HEK293 (cell line): ENCODE data around the gene TRAM2.

Source experiments
- MEIS1 ChIP-seq: sonication (generic); formaldehyde crosslinking; IDR thresholded peaks from 2 replicates; pipeline ENCODE4 v1.8.1; 2022; ENCODE audit warnings: missing genetic modification reagents, mild to moderate bottlenecking, borderline replicate concordance
- OSR2 ChIP-seq: fragments of 450-650 bp; formaldehyde crosslinking; IDR thresholded peaks from 2 replicates; pipeline ENCODE4 v1.5.1; 2016; ENCODE audit warnings: missing biosample characterization, missing genetic modification characterization
- OVOL3 ChIP-seq: fragments of 450-650 bp; formaldehyde crosslinking; IDR thresholded peaks from 2 replicates; pipeline ENCODE4 v1.5.1; 2016; ENCODE audit warnings: missing biosample characterization, missing genetic modification characterization
- REPIN1 ChIP-seq: fragments of 450-650 bp; formaldehyde crosslinking; IDR thresholded peaks from 2 replicates; pipeline ENCODE4 v1.5.1; 2017; ENCODE audit warnings: missing biosample characterization, missing genetic modification characterization, low read depth
- TCF7L2 ChIP-seq: IDR thresholded peaks from 2 replicates; pipeline ENCODE4 v1.6.1; 2011; ENCODE audit warnings: low read depth, mild to moderate bottlenecking, inconsistent platforms, low read length, moderate library complexity, borderline replicate concordance
- ZFP37 ChIP-seq: fragments of 450-650 bp; formaldehyde crosslinking; IDR thresholded peaks from 2 replicates; pipeline ENCODE4 v1.5.1; 2016; ENCODE audit warnings: missing biosample characterization, missing genetic modification characterization
- ZNF140 ChIP-seq: fragments of 450-650 bp; formaldehyde crosslinking; IDR thresholded peaks from 2 replicates; pipeline ENCODE4 v1.5.1; 2016; ENCODE audit warnings: missing biosample characterization, missing genetic modification characterization
- ZNF19 ChIP-seq: fragments of 450-650 bp; formaldehyde crosslinking; IDR thresholded peaks from 2 replicates; pipeline ENCODE4; 2016; ENCODE audit warnings: missing biosample characterization, missing genetic modification characterization, low read depth
- ZNF211 ChIP-seq: fragments of 450-650 bp; formaldehyde crosslinking; IDR thresholded peaks from 2 replicates; pipeline ENCODE4 v1.5.1; 2016; ENCODE audit warnings: low read depth, missing biosample characterization, missing genetic modification characterization
- ZNF239 ChIP-seq: fragments of 450-650 bp; formaldehyde crosslinking; IDR thresholded peaks from 2 replicates; pipeline ENCODE4 v1.5.1; 2016; ENCODE audit warnings: missing biosample characterization, missing genetic modification characterization
- ZNF248 ChIP-seq: fragments of 450-650 bp; formaldehyde crosslinking; IDR thresholded peaks from 2 replicates; pipeline ENCODE4 v1.5.1; 2017; ENCODE audit warnings: missing biosample characterization, missing genetic modification characterization
- ZNF324 ChIP-seq: fragments of 450-650 bp; formaldehyde crosslinking; IDR thresholded peaks from 2 replicates; pipeline ENCODE4 v1.5.1; 2016; ENCODE audit warnings: missing biosample characterization, missing genetic modification characterization
- ZNF416 ChIP-seq: fragments of 450-650 bp; formaldehyde crosslinking; IDR thresholded peaks from 2 replicates; pipeline ENCODE4 v1.5.1; 2016; ENCODE audit warnings: missing biosample characterization, missing genetic modification characterization
- ZNF514 ChIP-seq: fragments of 450-650 bp; formaldehyde crosslinking; IDR thresholded peaks from 2 replicates; pipeline ENCODE4 v1.5.1; 2016; ENCODE audit warnings: missing biosample characterization, missing genetic modification characterization
- ZNF548 ChIP-seq: fragments of 450-650 bp; formaldehyde crosslinking; IDR thresholded peaks from 2 replicates; pipeline ENCODE4 v1.5.1; 2016; ENCODE audit warnings: missing biosample characterization, missing genetic modification characterization
- ZNF670 ChIP-seq: fragments of 450-650 bp; formaldehyde crosslinking; IDR thresholded peaks from 2 replicates; pipeline ENCODE4 v1.5.1; 2016; ENCODE audit warnings: missing biosample characterization, missing genetic modification characterization, low read depth
- ZNF830 ChIP-seq: fragments of 450-650 bp; IDR thresholded peaks from 2 replicates; pipeline ENCODE4 v1.5.0; 2018; ENCODE audit warnings: missing biosample characterization, missing genetic modification characterization, low read depth, mild to moderate bottlenecking, moderate library complexity
- ZNF837 ChIP-seq: fragments of 450-650 bp; formaldehyde crosslinking; IDR thresholded peaks from 2 replicates; pipeline ENCODE4 v1.5.1; 2016; ENCODE audit warnings: missing biosample characterization, missing genetic modification characterization
- TF ChIP-seq, protein P1 (sequence below): fragments of 450-650 bp; formaldehyde crosslinking; IDR thresholded peaks from 2 replicates; pipeline ENCODE4 v1.5.0; 2017; ENCODE audit warnings: missing biosample characterization, missing genetic modification characterization, borderline replicate concordance
- TF ChIP-seq, protein P2 (sequence below): fragments of 450-650 bp; formaldehyde crosslinking; IDR thresholded peaks from 2 replicates; pipeline ENCODE4 v1.5.1; 2016; ENCODE audit warnings: missing biosample characterization, missing genetic modification characterization
- TF ChIP-seq, protein P3 (sequence below): fragments of 450-650 bp; formaldehyde crosslinking; IDR thresholded peaks from 2 replicates; pipeline ENCODE4 v1.5.1; 2016; ENCODE audit warnings: missing biosample characterization, missing genetic modification characterization
- TF ChIP-seq, protein P4 (sequence below): fragments of 450-650 bp; formaldehyde crosslinking; IDR thresholded peaks from 2 replicates; pipeline ENCODE4 v1.5.1; 2017; ENCODE audit warnings: missing biosample characterization, missing genetic modification characterization
- TF ChIP-seq, protein P5 (sequence below): fragments of 450-650 bp; formaldehyde crosslinking; IDR thresholded peaks from 2 replicates; pipeline ENCODE4 v1.5.1; 2016; ENCODE audit warnings: missing biosample characterization, missing genetic modification characterization
- TF ChIP-seq, protein P6 (sequence below): fragments of 450-650 bp; formaldehyde crosslinking; IDR thresholded peaks from 2 replicates; pipeline ENCODE4 v1.5.1; 2016; ENCODE audit warnings: missing biosample characterization, missing genetic modification characterization
- TF ChIP-seq, protein P7 (sequence below): fragments of 450-650 bp; formaldehyde crosslinking; IDR thresholded peaks from 2 replicates; pipeline ENCODE4 v1.5.1; 2016; ENCODE audit warnings: missing biosample characterization, missing genetic modification characterization
- TF ChIP-seq, protein P8 (sequence below): fragments of 450-650 bp; formaldehyde crosslinking; IDR thresholded peaks from 2 replicates; pipeline ENCODE4 v1.5.1; 2016; ENCODE audit warnings: missing biosample characterization, missing genetic modification characterization, borderline replicate concordance

Gene TRAM2

DNA sequence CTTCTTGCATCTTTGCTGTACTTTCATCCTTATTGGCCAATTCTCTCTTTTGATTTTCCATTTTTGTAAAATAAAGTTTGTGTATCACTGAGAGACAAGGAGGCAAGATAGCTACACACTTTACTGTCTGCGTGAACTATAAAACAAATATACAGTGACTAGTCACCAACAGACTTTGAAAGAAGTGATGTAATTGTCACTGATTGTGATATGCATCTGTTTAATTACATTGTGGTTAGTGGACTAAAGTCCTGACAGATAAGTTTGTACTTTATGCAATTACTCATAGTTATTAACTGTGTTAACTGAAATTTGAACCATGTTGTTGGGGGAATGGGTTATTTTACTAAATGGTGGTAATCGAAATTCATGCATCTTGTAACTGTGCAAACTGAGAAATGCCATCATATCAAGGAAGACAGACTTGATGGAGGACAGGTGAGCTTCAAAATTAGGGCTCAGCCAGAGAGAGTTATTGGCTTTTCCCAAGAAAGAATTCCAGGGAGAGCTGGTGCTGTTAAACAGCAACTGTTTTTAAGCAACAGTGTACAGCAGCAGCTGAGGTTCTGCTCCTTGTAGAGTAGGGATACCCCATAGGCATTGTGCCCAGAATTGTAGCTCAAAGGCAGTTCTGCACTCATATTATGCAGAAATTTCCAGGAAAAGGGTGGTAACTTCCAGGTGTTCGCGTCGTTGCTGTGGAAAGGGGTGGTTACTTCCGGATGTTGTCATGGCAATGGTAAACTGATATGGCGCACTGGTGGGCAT, 93.8 kb downstream of the TRAM2 start (continued):
- TF ChIP-seq, protein P1, sequence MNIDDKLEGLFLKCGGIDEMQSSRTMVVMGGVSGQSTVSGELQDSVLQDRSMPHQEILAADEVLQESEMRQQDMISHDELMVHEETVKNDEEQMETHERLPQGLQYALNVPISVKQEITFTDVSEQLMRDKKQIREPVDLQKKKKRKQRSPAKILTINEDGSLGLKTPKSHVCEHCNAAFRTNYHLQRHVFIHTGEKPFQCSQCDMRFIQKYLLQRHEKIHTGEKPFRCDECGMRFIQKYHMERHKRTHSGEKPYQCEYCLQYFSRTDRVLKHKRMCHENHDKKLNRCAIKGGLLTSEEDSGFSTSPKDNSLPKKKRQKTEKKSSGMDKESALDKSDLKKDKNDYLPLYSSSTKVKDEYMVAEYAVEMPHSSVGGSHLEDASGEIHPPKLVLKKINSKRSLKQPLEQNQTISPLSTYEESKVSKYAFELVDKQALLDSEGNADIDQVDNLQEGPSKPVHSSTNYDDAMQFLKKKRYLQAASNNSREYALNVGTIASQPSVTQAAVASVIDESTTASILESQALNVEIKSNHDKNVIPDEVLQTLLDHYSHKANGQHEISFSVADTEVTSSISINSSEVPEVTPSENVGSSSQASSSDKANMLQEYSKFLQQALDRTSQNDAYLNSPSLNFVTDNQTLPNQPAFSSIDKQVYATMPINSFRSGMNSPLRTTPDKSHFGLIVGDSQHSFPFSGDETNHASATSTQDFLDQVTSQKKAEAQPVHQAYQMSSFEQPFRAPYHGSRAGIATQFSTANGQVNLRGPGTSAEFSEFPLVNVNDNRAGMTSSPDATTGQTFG (tag by site-specific recombination): no peak
- TF ChIP-seq, protein P2, sequence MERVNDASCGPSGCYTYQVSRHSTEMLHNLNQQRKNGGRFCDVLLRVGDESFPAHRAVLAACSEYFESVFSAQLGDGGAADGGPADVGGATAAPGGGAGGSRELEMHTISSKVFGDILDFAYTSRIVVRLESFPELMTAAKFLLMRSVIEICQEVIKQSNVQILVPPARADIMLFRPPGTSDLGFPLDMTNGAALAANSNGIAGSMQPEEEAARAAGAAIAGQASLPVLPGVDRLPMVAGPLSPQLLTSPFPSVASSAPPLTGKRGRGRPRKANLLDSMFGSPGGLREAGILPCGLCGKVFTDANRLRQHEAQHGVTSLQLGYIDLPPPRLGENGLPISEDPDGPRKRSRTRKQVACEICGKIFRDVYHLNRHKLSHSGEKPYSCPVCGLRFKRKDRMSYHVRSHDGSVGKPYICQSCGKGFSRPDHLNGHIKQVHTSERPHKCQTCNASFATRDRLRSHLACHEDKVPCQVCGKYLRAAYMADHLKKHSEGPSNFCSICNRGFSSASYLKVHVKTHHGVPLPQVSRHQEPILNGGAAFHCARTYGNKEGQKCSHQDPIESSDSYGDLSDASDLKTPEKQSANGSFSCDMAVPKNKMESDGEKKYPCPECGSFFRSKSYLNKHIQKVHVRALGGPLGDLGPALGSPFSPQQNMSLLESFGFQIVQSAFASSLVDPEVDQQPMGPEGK: peak; percentile 64
- TF ChIP-seq ZNF830: no peak
- TF ChIP-seq ZNF324 (tag by site-specific recombination): peak; percentile 71
- TF ChIP-seq, protein P3, sequence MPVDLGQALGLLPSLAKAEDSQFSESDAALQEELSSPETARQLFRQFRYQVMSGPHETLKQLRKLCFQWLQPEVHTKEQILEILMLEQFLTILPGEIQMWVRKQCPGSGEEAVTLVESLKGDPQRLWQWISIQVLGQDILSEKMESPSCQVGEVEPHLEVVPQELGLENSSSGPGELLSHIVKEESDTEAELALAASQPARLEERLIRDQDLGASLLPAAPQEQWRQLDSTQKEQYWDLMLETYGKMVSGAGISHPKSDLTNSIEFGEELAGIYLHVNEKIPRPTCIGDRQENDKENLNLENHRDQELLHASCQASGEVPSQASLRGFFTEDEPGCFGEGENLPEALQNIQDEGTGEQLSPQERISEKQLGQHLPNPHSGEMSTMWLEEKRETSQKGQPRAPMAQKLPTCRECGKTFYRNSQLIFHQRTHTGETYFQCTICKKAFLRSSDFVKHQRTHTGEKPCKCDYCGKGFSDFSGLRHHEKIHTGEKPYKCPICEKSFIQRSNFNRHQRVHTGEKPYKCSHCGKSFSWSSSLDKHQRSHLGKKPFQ (tag by site-specific recombination): peak; percentile 31; the same call in 1 of the 2 replicates
- TF ChIP-seq, protein P4, sequence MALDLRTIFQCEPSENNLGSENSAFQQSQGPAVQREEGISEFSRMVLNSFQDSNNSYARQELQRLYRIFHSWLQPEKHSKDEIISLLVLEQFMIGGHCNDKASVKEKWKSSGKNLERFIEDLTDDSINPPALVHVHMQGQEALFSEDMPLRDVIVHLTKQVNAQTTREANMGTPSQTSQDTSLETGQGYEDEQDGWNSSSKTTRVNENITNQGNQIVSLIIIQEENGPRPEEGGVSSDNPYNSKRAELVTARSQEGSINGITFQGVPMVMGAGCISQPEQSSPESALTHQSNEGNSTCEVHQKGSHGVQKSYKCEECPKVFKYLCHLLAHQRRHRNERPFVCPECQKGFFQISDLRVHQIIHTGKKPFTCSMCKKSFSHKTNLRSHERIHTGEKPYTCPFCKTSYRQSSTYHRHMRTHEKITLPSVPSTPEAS (tag by site-specific recombination): peak; percentile 64; the same call in 1 of the 2 replicates
- TF ChIP-seq, protein P5, sequence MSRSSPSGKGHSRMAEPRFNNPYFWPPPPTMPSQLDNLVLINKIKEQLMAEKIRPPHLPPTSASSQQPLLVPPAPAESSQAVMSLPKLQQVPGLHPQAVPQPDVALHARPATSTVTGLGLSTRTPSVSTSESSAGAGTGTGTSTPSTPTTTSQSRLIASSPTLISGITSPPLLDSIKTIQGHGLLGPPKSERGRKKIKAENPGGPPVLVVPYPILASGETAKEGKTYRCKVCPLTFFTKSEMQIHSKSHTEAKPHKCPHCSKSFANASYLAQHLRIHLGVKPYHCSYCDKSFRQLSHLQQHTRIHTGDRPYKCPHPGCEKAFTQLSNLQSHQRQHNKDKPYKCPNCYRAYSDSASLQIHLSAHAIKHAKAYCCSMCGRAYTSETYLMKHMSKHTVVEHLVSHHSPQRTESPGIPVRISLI (tag by site-specific recombination): peak; percentile 68; the same call in 1 of the 2 replicates
- peak; percentile 61; the same call in 1 of the 2 replicates for TF ChIP-seq MEIS1 (CRISPR knock-in tag)
- no peak for TF ChIP-seq ZNF211 (tag by site-specific recombination)
- peak; percentile 85 for TF ChIP-seq ZFP37 (tag by site-specific recombination)
- TF ChIP-seq ZNF416 (tag by site-specific recombination): no peak
- TF ChIP-seq ZNF548 (tag by site-specific recombination): no peak
- no peak for TF ChIP-seq REPIN1 (tag by site-specific recombination)
- no peak for TF ChIP-seq ZNF19
- TF ChIP-seq ZNF514: no peak
- TF ChIP-seq ZNF239 (tag by site-specific recombination): peak; percentile 84
- TF ChIP-seq OVOL3: peak; percentile 99
- TF ChIP-seq ZNF140 (tag by site-specific recombination): no peak
- TF ChIP-seq, protein P6, sequence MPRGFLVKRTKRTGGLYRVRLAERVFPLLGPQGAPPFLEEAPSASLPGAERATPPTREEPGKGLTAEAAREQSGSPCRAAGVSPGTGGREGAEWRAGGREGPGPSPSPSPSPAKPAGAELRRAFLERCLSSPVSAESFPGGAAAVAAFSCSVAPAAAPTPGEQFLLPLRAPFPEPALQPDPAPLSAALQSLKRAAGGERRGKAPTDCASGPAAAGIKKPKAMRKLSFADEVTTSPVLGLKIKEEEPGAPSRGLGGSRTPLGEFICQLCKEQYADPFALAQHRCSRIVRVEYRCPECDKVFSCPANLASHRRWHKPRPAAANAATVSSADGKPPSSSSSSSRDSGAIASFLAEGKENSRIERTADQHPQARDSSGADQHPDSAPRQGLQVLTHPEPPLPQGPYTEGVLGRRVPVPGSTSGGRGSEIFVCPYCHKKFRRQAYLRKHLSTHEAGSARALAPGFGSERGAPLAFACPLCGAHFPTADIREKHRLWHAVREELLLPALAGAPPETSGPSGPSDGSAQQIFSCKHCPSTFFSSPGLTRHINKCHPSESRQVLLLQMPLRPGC (tag by site-specific recombination): peak; percentile 99
- TF ChIP-seq TCF7L2: no peak
- TF ChIP-seq, protein P7, sequence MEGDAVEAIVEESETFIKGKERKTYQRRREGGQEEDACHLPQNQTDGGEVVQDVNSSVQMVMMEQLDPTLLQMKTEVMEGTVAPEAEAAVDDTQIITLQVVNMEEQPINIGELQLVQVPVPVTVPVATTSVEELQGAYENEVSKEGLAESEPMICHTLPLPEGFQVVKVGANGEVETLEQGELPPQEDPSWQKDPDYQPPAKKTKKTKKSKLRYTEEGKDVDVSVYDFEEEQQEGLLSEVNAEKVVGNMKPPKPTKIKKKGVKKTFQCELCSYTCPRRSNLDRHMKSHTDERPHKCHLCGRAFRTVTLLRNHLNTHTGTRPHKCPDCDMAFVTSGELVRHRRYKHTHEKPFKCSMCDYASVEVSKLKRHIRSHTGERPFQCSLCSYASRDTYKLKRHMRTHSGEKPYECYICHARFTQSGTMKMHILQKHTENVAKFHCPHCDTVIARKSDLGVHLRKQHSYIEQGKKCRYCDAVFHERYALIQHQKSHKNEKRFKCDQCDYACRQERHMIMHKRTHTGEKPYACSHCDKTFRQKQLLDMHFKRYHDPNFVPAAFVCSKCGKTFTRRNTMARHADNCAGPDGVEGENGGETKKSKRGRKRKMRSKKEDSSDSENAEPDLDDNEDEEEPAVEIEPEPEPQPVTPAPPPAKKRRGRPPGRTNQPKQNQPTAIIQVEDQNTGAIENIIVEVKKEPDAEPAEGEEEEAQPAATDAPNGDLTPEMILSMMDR (tag by site-specific recombination): no peak
- TF ChIP-seq ZNF248: no peak
- no peak for TF ChIP-seq ZNF837 (tag by site-specific recombination)
- TF ChIP-seq ZNF670 (tag by site-specific recombination): no peak
- peak; percentile 99 for TF ChIP-seq OSR2 (tag by site-specific recombination)
- TF ChIP-seq, protein P8, sequence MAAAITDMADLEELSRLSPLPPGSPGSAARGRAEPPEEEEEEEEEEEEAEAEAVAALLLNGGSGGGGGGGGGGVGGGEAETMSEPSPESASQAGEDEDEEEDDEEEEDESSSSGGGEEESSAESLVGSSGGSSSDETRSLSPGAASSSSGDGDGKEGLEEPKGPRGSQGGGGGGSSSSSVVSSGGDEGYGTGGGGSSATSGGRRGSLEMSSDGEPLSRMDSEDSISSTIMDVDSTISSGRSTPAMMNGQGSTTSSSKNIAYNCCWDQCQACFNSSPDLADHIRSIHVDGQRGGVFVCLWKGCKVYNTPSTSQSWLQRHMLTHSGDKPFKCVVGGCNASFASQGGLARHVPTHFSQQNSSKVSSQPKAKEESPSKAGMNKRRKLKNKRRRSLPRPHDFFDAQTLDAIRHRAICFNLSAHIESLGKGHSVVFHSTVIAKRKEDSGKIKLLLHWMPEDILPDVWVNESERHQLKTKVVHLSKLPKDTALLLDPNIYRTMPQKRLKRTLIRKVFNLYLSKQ (tag by site-specific recombination): no peak
